ENCODE measurements around the gene FBXO38. TPM values are rescaled to one million over a fixed set of nuclear protein-coding genes. Genes with fewer than 3 reads are reported as not detected.

Gene FBXO38
- total RNA-seq, 1 experiment from 2014 or later = 35.8 TPM

DNA sequence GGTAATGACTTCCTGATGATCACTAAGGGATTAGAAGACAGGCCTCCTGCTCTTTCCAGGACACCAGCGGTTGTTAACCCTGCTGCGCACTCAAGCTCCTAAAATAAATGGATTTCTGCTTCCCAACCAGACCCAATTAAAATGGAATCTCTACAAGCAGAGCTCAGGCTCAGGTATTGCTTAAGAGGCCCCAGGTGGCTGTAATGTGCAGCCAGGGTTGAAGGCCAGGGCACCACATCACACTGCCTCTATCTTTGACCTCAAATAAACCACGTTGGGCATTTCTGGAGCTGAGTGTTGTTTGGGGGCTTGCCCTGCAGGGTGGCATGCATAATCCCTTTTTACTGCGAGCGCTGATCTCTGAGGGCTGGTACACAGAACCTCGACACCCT, 108.0 kb downstream of the FBXO38 start:
- ATAC-seq = no peak
- Mint-ChIP-seq H3K4me3 (no peak overlapping the region), H3K27me3 (ENCODE audit: low read depth) (peaks cover 27% of the 10 kb centered on the region), H3K36me3 (no peaks in the 10 kb centered on the region), H3K4me1 (no peaks in the 10 kb centered on the region), H3K27ac (no peak overlapping the region), H3K9me3 (no peaks in the 10 kb centered on the region)
- TF ChIP-seq ZNF396 (CRISPR knock-in tag; IDR thresholded peaks at IDR 0.05; ENCODE audit: borderline replicate concordance) (no peak), TEAD1 (CRISPR knock-in tag; IDR thresholded peaks at IDR 0.05) (no peak), FOXJ3 (CRISPR knock-in tag; IDR thresholded peaks at IDR 0.05; ENCODE audit: borderline replicate concordance) (no peak), ZNF263 (CRISPR knock-in tag; IDR thresholded peaks at IDR 0.05; ENCODE audit: low read depth) (no peak), ESRRA (CRISPR knock-in tag; IDR thresholded peaks at IDR 0.05; ENCODE audit: borderline replicate concordance) (no peak), TEAD4 (CRISPR knock-in tag; IDR thresholded peaks at IDR 0.05) (no peak), PRRX2 (CRISPR knock-in tag; IDR thresholded peaks at IDR 0.05) (no peak)
- TF ChIP-seq, protein P1, sequence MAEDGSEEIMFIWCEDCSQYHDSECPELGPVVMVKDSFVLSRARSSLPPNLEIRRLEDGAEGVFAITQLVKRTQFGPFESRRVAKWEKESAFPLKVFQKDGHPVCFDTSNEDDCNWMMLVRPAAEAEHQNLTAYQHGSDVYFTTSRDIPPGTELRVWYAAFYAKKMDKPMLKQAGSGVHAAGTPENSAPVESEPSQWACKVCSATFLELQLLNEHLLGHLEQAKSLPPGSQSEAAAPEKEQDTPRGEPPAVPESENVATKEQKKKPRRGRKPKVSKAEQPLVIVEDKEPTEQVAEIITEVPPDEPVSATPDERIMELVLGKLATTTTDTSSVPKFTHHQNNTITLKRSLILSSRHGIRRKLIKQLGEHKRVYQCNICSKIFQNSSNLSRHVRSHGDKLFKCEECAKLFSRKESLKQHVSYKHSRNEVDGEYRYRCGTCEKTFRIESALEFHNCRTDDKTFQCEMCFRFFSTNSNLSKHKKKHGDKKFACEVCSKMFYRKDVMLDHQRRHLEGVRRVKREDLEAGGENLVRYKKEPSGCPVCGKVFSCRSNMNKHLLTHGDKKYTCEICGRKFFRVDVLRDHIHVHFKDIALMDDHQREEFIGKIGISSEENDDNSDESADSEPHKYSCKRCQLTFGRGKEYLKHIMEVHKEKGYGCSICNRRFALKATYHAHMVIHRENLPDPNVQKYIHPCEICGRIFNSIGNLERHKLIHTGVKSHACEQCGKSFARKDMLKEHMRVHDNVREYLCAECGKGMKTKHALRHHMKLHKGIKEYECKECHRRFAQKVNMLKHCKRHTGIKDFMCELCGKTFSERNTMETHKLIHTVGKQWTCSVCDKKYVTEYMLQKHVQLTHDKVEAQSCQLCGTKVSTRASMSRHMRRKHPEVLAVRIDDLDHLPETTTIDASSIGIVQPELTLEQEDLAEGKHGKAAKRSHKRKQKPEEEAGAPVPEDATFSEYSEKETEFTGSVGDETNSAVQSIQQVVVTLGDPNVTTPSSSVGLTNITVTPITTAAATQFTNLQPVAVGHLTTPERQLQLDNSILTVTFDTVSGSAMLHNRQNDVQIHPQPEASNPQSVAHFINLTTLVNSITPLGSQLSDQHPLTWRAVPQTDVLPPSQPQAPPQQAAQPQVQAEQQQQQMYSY (CRISPR knock-in tag; IDR thresholded peaks at IDR 0.05) = no peak
- TF ChIP-seq, protein P2, sequence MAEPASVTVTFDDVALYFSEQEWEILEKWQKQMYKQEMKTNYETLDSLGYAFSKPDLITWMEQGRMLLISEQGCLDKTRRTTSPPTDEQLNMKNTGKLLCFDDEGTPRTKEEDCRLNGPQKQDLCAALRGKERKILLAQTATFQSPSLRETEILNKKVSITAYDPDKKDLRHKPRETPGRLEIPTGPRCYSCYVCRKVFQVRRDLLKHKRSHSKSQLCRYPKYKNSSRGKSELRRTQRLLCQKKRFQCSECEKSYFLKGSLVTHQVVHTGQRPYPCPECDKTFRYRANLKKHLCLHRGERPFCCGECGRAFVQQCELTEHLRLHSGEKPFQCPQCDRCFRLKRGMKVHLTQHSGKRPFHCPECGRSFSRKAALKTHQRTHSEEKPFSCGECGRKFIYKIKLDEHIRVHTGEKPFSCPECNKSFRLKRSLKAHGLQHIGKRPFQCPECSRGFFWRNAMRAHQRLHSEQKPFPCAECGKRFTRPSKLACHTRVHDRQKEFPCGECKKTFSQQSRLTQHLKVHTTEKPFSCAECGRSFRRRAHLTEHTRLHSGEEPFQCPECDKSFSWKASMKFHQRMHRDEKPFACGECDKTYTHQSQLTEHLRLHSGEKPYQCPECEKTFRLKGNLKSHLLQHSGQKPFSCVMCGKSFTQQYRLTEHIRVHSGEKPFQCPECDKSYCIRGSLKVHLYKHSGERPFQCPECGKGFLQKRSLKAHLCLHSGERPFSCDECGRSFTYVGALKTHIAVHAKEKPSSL (CRISPR knock-in tag; conservative IDR thresholded peaks at IDR 0.05) = no peak
- TF ChIP-seq, protein P3, sequence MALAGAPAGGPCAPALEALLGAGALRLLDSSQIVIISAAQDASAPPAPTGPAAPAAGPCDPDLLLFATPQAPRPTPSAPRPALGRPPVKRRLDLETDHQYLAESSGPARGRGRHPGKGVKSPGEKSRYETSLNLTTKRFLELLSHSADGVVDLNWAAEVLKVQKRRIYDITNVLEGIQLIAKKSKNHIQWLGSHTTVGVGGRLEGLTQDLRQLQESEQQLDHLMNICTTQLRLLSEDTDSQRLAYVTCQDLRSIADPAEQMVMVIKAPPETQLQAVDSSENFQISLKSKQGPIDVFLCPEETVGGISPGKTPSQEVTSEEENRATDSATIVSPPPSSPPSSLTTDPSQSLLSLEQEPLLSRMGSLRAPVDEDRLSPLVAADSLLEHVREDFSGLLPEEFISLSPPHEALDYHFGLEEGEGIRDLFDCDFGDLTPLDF (CRISPR knock-in tag; IDR thresholded peaks at IDR 0.05) = no peak
- TF ChIP-seq, protein P4, sequence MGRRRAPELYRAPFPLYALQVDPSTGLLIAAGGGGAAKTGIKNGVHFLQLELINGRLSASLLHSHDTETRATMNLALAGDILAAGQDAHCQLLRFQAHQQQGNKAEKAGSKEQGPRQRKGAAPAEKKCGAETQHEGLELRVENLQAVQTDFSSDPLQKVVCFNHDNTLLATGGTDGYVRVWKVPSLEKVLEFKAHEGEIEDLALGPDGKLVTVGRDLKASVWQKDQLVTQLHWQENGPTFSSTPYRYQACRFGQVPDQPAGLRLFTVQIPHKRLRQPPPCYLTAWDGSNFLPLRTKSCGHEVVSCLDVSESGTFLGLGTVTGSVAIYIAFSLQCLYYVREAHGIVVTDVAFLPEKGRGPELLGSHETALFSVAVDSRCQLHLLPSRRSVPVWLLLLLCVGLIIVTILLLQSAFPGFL (CRISPR knock-in tag; IDR thresholded peaks at IDR 0.05; ENCODE audit: borderline replicate concordance) = no peak
- TF ChIP-seq, protein P5, sequence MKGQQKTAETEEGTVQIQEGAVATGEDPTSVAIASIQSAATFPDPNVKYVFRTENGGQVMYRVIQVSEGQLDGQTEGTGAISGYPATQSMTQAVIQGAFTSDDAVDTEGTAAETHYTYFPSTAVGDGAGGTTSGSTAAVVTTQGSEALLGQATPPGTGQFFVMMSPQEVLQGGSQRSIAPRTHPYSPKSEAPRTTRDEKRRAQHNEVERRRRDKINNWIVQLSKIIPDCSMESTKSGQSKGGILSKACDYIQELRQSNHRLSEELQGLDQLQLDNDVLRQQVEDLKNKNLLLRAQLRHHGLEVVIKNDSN (CRISPR knock-in tag; IDR thresholded peaks at IDR 0.05) = no peak
- TF ChIP-seq, protein P6, sequence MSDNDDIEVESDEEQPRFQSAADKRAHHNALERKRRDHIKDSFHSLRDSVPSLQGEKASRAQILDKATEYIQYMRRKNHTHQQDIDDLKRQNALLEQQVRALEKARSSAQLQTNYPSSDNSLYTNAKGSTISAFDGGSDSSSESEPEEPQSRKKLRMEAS (CRISPR knock-in tag; IDR thresholded peaks at IDR 0.05) = no peak
- TF ChIP-seq, protein P7, sequence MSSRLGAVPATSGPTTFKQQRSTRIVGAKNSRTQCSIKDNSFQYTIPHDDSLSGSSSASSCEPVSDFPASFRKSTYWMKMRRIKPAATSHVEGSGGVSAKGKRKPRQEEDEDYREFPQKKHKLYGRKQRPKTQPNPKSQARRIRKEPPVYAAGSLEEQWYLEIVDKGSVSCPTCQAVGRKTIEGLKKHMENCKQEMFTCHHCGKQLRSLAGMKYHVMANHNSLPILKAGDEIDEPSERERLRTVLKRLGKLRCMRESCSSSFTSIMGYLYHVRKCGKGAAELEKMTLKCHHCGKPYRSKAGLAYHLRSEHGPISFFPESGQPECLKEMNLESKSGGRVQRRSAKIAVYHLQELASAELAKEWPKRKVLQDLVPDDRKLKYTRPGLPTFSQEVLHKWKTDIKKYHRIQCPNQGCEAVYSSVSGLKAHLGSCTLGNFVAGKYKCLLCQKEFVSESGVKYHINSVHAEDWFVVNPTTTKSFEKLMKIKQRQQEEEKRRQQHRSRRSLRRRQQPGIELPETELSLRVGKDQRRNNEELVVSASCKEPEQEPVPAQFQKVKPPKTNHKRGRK (CRISPR knock-in tag; IDR thresholded peaks at IDR 0.05; ENCODE audit: borderline replicate concordance) = no peak
- ChIA-PET CTCF (interaction anchor here (1.1 to 1.8 kb wide), 3 partner anchors 93 to 329 kb away, joined by 3 to 7 read pairs (median 4); no protein-coding TSS in a partner anchor), POLR2A (no interaction called here)
- DNase-seq (ENCODE audit: low spot score) = no peak
